HG03378 (cell line): Measurements from ENCODE around the gene RAB11FIP4.

Experiments used
- ATAC-seq: cut with Tn5 transposase; IDR thresholded peaks from one replicate; pipeline ENCODE4 v1.9.1; 2021; ENCODE audit warnings: mild to moderate bottlenecking, moderate library complexity; ENCODE audit not compliant: unreplicated experiment

Gene RAB11FIP4

GRCh38 chr17:31405890-31406371 lies 14.5 kb downstream of the RAB11FIP4 start:
- no peak for ATAC-seq

GRCh38 chr17:31408586-31408985 lies 17.1 kb downstream of the RAB11FIP4 start:
- ATAC-seq, result no peak

- no peak for ATAC-seq
These were observed 20.3 kb downstream of the RAB11FIP4 start for GRCh38 chr17:31411707-31412285.

- ATAC-seq, result no peak
These were observed 21.0 kb downstream of the RAB11FIP4 start for GRCh38 chr17:31412511-31412910.

GRCh38 chr17:31413081-31413799 lies 21.8 kb downstream of the RAB11FIP4 start:
- ATAC-seq, result no peak

- ATAC-seq, result no peak
These were observed 22.5 kb downstream of the RAB11FIP4 start for GRCh38 chr17:31413874-31414549.

- no peak for ATAC-seq
These were observed 23.1 kb downstream of the RAB11FIP4 start for GRCh38 chr17:31414550-31414918.

GRCh38 chr17:31415004-31415454 lies 23.6 kb downstream of the RAB11FIP4 start:
- no peak for ATAC-seq

GRCh38 chr17:31415640-31416502 lies 24.4 kb downstream of the RAB11FIP4 start:
- ATAC-seq, result no peak

- ATAC-seq, result no peak
These were observed 25.0 kb downstream of the RAB11FIP4 start for GRCh38 chr17:31416503-31416923.

- ATAC-seq, result no peak
These were observed 25.7 kb downstream of the RAB11FIP4 start for GRCh38 chr17:31417051-31417792.

GRCh38 chr17:31418773-31419350 lies 27.4 kb downstream of the RAB11FIP4 start:
- no peak for ATAC-seq

- no peak for ATAC-seq
These were observed 31.0 kb downstream of the RAB11FIP4 start for GRCh38 chr17:31422443-31422842.

GRCh38 chr17:31424944-31425281 lies 33.4 kb downstream of the RAB11FIP4 start:
- no peak for ATAC-seq

GRCh38 chr17:31425282-31426040 lies 34.0 kb downstream of the RAB11FIP4 start:
- ATAC-seq, result no peak

GRCh38 chr17:31427684-31428083 lies 36.2 kb downstream of the RAB11FIP4 start:
- ATAC-seq, result no peak

GRCh38 chr17:31428111-31428510 lies 36.6 kb downstream of the RAB11FIP4 start:
- no peak for ATAC-seq

GRCh38 chr17:31428512-31428911 lies 37.0 kb downstream of the RAB11FIP4 start:
- ATAC-seq, result no peak
